ENCODE data around the gene ABL2.

The ABL2 gene

GRCh38 chr1:179089827-179090482, 139.5 kb downstream of the ABL2 start:
- no peak for DNase-seq

GRCh38 chr1:179087665-179088064, 141.8 kb downstream of the ABL2 start:
- no peak for DNase-seq

- DNase-seq = no peak
These were observed 145.9 kb downstream of the ABL2 start for GRCh38 chr1:179083533-179083932.

- DNase-seq = no peak
These were observed 146.5 kb downstream of the ABL2 start for GRCh38 chr1:179082999-179083335.

GRCh38 chr1:179082333-179082998, 147.0 kb downstream of the ABL2 start:
- DNase-seq = peak; percentile 67

- peak; percentile 93 for DNase-seq
These were observed 147.7 kb downstream of the ABL2 start, which contains the start of gene TOR3A for GRCh38 chr1:179081687-179082332. Gene TOR3A, plus strand, starts transcription at chr1:179082070. Its CDS starts 59 bp downstream, at chr1:179082129.

GRCh38 chr1:179080866-179081686, 148.4 kb downstream of the ABL2 start:
- DNase-seq = peak; percentile 55

- no peak for DNase-seq
These were observed 150.2 kb downstream of the ABL2 start for GRCh38 chr1:179079113-179079761.

GRCh38 chr1:179077396-179077795, 152.1 kb downstream of the ABL2 start:
- no peak for DNase-seq

- no peak for DNase-seq
These were observed 163.0 kb downstream of the ABL2 start for GRCh38 chr1:179066471-179066870.

- DNase-seq = no peak
These were observed 167.9 kb downstream of the ABL2 start for GRCh38 chr1:179061360-179062282.

- no peak for DNase-seq
These were observed 170.7 kb downstream of the ABL2 start for GRCh38 chr1:179058487-179059483.

- DNase-seq = no peak
These were observed 173.5 kb downstream of the ABL2 start for GRCh38 chr1:179055937-179056336.

- no peak for DNase-seq
These were observed 176.0 kb downstream of the ABL2 start for GRCh38 chr1:179053486-179053885.

GRCh38 chr1:179052776-179053175, 176.7 kb downstream of the ABL2 start:
- no peak for DNase-seq

Data from right forelimb (tissue), 1 donor.